ENCODE results near the gene ZNF8.
"Not testable (repeated sequence)": the region's sequence is repeated elsewhere in the genome, so short reads cannot be mapped to it uniquely, and the experiment has no call there.

Gene ZNF8

DNA sequence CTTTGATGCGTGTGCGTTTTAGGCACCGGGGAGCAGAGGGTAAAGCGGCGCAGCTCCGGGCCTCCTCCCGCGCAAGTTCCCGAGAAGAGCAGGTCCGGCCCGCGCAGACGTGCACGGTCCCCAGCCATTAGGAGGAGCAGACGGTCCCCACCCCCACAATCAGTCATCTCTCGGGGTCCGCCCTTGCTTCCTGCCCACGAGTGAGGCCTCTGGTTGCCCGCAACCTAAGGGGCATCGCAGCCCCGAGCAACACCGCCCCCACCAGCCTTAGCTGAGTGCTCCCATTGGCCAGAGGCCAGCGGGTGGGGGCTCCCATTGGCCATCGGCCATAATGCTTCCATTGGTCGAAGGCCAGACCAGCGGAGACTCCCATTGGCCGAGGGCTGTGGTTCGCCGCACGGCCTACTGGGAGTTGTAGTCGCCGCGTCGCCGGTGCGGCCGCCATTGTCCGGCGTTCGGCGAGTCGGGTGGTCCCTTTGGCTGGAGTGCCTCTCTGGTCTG lies at the start of gene ZNF8:
TSS of gene ZNF8 (plus strand) at position 415 of the 501 bp plus-strand sequence. CDS start 127 bp downstream, outside the sequence.
- DNase-seq (ENCODE audit: low spot score) = peak; percentile 97
- TF ChIP-seq, protein P1, sequence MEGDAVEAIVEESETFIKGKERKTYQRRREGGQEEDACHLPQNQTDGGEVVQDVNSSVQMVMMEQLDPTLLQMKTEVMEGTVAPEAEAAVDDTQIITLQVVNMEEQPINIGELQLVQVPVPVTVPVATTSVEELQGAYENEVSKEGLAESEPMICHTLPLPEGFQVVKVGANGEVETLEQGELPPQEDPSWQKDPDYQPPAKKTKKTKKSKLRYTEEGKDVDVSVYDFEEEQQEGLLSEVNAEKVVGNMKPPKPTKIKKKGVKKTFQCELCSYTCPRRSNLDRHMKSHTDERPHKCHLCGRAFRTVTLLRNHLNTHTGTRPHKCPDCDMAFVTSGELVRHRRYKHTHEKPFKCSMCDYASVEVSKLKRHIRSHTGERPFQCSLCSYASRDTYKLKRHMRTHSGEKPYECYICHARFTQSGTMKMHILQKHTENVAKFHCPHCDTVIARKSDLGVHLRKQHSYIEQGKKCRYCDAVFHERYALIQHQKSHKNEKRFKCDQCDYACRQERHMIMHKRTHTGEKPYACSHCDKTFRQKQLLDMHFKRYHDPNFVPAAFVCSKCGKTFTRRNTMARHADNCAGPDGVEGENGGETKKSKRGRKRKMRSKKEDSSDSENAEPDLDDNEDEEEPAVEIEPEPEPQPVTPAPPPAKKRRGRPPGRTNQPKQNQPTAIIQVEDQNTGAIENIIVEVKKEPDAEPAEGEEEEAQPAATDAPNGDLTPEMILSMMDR (IDR thresholded peaks at IDR 0.05; ENCODE audit: extremely low read depth, missing control alignments) = no peak

DNA sequence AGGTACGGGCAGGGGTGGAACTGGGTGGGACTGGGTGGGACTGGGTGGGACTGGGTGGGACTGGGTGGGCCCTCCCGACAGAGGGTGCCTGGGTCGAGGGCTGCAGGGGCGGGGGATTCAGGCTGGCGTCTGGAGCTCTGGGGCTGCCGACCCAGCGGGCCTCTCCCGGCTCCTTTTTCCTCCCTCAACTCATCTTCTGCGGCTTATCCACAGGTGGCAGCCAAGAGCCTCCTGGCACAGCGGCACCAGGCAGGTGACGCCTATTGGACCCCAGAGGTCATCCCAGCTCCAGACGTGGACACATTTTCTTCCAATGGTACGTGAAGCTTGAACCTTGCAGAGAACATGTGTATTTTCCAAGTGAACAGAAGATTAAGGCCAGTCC lies 49.5 kb upstream of the ZNF8 start:
- no peak for DNase-seq (ENCODE audit: low spot score)
- TF ChIP-seq, protein P1 (IDR thresholded peaks at IDR 0.05; ENCODE audit: extremely low read depth, missing control alignments) = peak; percentile 3

DNA sequence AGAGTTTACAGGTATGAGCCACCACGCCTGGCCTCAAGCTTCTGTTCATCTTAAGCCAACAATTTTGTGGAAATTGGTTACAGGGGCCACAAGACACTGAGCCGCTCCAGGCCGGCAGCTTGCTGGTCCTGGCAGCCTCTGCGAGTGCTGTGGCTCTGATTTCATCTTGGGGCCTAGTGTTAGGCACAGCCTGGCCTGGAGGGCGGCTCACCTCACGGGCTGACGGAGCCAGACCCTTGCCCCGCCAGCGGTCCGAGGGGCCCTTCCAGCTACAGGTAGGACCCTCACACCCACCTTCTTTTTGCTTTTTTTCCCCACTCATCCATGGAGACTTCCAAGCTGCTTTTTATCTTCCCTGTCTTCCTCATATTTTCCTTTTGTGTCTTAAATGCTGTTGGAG lies 41.4 kb upstream of the ZNF8 start:
- DNase-seq (ENCODE audit: low spot score) = no peak
- TF ChIP-seq, protein P1 (IDR thresholded peaks at IDR 0.05; ENCODE audit: extremely low read depth, missing control alignments) = no peak

DNA sequence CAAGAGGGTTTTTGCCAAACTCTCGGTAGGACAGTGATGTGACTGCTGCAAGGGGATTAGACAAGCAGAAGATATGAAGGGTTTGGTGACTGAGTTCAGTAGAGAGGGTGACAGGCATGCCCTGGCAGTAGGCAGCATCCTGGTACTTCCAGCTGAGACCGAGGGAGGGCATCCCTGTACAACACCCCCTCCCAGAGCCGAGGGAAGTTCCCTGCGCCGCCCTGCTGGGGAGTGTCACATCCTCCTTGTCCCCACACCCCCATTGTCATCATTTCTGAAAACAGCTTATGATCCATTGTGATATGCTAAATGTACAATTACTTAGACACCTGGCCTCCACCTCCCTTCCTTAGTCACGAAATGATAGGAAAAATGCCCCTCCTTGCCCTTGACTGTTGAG lies 35.4 kb upstream of the ZNF8 start:
- TF ChIP-seq, protein P1 (IDR thresholded peaks at IDR 0.05; ENCODE audit: extremely low read depth, missing control alignments) = no peak

DNA sequence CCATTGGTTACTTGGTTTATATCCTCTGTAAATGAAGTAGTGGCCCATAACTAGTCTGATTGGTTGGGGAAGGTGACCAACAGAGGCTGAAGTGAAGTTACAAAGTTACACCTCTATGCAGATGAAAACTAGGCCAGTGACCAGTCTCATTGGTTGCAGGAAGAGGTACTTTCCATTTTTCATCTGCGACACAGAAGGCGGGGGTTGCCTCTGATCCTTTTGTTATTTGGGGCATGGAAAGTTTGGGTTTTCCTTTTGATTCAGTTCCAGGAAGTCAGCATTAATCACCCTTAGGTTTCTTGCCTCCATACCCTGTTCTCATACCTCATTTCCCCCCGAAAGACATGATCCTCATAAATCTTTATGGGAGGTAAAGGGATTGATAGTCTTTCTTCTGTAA lies 29.9 kb upstream of the ZNF8 start:
- DNase-seq (ENCODE audit: low spot score) = no peak
- TF ChIP-seq, protein P1 (IDR thresholded peaks at IDR 0.05; ENCODE audit: extremely low read depth, missing control alignments) = no peak

More for the DNA sequence above, 35.4 kb upstream of the ZNF8 start:
- no peak for DNase-seq (ENCODE audit: low spot score)

DNA sequence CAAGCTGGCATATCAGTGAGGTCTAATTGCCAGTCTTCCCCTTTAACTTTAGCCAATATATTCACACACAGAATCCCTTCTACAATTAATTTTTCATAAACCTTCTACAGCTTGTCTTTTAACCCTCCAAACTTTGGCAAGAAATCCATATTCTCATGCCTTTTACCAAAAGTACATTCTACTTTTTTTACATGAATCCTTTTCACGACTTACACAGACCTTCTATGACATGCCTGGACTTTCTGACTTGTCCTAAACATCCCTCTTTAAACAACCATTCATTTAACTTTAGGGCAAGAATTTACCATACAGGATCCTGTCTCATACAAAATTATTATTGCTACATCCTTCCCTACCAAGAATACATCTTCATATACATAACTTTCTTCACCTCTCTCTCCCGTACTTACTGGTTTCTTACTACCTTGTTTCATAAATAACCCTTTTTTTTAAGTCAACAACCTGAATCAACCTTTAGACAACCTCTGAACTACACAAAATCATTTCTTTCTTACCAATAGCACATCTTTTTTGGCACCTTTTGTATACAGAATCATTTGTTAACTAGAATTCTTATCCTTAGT lies 26.6 kb upstream of the ZNF8 start:
- no peak for DNase-seq (ENCODE audit: low spot score)
- TF ChIP-seq, protein P1 (IDR thresholded peaks at IDR 0.05; ENCODE audit: extremely low read depth, missing control alignments) = no peak

DNA sequence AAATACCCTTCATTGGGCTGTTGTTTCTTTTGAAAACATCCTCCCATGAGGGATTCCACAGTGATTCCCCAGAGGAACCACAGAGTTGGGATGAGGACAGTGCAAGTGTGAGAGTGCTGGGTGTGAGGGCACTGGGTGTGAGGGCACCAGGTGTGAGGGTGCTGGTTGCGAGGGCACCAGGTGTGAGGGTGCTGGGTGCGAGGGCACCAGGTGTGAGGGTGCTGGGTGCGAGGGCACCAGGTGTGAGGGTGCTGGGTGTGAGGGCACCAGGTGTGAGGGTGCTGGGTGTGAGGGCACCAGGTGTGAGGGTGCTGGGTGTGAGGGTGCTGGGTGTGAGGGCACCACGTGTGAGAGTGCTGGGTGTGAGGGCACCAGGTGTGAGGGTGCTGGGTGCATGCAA lies 20.5 kb upstream of the ZNF8 start:
- DNase-seq (ENCODE audit: low spot score) = not testable (repeated sequence)

DNA sequence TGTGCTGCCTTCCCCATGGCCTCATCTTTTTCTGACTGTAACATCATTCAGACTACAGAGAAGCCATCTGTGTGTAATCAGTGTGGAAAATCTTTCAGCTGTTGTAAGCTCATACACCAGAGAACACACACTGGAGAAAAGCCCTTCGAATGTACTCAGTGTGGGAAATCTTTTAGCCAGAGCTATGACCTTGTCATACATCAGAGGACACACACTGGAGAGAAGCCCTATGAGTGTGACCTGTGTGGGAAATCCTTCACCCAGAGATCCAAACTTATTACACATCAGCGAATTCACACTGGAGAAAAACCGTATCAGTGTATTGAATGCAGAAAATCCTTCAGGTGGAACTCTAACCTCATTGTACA lies 17.2 kb upstream of the ZNF8 start:
- no peak for DNase-seq (ENCODE audit: low spot score)
- TF ChIP-seq, protein P1 (IDR thresholded peaks at IDR 0.05; ENCODE audit: extremely low read depth, missing control alignments) = no peak
